ENCODE measurements around the gene SEBOX. TPM values are rescaled to one million over a fixed set of nuclear protein-coding genes. Genes with fewer than 3 reads are reported as not detected.

SEBOX gene
- polyA plus RNA-seq, 4 donors: not detected

DNA sequence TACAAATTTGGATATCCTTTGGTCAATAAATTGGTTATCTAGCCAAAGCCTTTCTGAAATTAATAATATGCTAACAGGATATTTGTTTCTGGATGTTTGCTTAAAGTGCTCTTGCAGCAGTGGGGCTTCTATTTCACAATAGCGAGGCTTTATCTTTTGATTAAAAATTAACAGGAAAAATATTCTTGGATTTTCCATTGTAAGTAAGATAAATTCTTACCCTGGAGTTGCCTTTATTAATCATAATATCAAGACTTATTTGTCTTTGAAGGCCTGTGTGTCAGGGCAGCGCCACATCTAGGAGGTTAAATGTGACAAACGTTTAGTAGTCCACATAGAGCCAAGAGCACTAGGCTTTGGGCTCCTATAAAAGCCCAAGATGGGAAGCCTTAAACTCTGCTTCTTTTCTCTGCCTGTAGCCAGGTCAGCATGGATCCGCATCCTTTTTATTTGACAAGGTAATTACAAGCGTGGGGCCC, 40.7 kb downstream of the SEBOX start:
- DNase-seq (ENCODE audit: low read depth in 4 of 4, low spot score in 3 of 4): no peak

GRCh38 chr17:28320215-28321061, 44.6 kb downstream of the SEBOX start:
- no peak for DNase-seq (ENCODE audit: low read depth in 4 of 4, low spot score in 3 of 4)

- DNase-seq (ENCODE audit: low read depth in 4 of 4, low spot score in 3 of 4): peak in 1 of 4 donors; percentile 28
These were observed 45.4 kb downstream of the SEBOX start for GRCh38 chr17:28319598-28319935.

GRCh38 chr17:28318759-28319597, 46.0 kb downstream of the SEBOX start, which contains the start of gene TMEM97:
Gene TMEM97 (plus strand): TSS chr17:28319200. CDS start chr17:28319240, 40 bp downstream.
- peak; percentile 86 to 91 (median 90) for DNase-seq (ENCODE audit: low read depth in 4 of 4, low spot score in 3 of 4)

GRCh38 chr17:28317966-28318758, 46.8 kb downstream of the SEBOX start:
- no peak for DNase-seq (ENCODE audit: low read depth in 4 of 4, low spot score in 3 of 4)

GRCh38 chr17:28317099-28317965, 47.7 kb downstream of the SEBOX start:
- no peak for DNase-seq (ENCODE audit: low read depth in 4 of 4, low spot score in 3 of 4)

DNA sequence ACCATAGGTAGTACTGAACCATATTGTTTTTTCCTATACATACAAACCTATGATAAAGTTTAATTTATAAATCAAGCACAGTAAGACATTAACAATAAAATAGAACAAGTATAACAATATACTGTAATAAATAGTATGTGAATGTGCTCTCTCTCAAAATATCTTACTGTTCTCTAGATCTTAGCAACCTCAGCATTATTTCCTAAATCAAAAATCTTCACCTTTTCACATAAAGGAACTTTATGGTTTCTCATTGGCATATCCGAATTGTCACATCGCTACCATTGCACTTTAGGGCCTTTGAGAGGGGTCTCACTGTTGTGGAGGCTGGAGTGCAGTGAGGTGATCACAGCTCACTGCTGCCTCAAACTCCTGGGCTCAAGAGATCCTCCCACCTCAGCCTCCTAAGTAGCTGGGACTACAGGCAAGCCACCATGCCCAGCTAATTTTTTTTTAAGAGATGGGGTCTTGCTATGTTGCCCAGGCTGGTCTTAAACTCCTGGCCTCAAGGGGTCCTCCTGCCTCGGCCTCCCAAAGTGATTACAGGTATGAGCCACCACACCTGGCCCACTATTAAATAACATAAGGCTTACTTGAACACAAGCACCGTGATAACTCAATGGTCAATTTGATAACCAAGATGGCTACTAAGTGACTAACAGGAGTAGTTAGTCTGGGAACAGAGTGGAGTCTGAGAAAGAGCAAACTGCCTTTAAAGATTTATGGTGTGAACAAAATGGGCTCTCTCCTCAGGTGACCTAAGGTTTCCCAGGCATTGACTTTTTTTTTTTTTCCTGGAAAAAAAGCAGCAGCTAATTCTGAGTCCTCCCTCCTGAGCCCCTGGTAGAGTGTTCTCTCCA, 48.9 kb downstream of the SEBOX start:
- no peak for DNase-seq (ENCODE audit: low read depth in 4 of 4, low spot score in 3 of 4)

- DNase-seq (ENCODE audit: low read depth in 4 of 4, low spot score in 3 of 4): no peak
These were observed 51.2 kb downstream of the SEBOX start for GRCh38 chr17:28313841-28314240.

Other genes starting within 250 kb of the SEBOX start
- 10 to 100 TPM; 54.0 to 63.6 (median 55.6) TPM for gene TMEM97, start 46.0 kb downstream of the SEBOX start, polyA plus RNA-seq (ENCODE audit: insufficient read length in 4 of 4)
- gene IFT20, start 29.7 kb downstream of the SEBOX start, polyA plus RNA-seq (ENCODE audit: insufficient read length in 4 of 4): 10 to 100 TPM; 52.1 to 61.6 (median 54.9) TPM
- gene TNFAIP1, start 29.4 kb downstream of the SEBOX start, polyA plus RNA-seq (ENCODE audit: insufficient read length in 4 of 4): 10 to 100 TPM; 43.8 to 47.4 (median 45.3) TPM
- 100 to 1,000 TPM in 2 of 4 donors, 10 to 100 TPM in 2; 99.1 to 105 (median 100) TPM for gene POLDIP2, start 7.7 kb downstream of the SEBOX start, polyA plus RNA-seq (ENCODE audit: insufficient read length in 4 of 4)
- 10 to 100 TPM in 3 of 4 donors, 1 to 10 TPM in 1; 9.4 to 21.3 (median 15.2) TPM for gene VTN, start 5.1 kb upstream of the SEBOX start, polyA plus RNA-seq (ENCODE audit: insufficient read length in 4 of 4)
- gene SARM1, start 6.5 kb upstream of the SEBOX start, polyA plus RNA-seq (ENCODE audit: insufficient read length in 4 of 4): 10 to 100 TPM; 11.3 to 14.0 (median 12.0) TPM
- gene SLC46A1, start 41.0 kb upstream of the SEBOX start, polyA plus RNA-seq (ENCODE audit: insufficient read length in 4 of 4): 10 to 100 TPM; 14.6 to 15.8 (median 15.1) TPM
- gene SLC13A2, start 108.4 kb upstream of the SEBOX start, polyA plus RNA-seq (ENCODE audit: insufficient read length in 4 of 4): 10 to 100 TPM in 3 of 4 donors, 1 to 10 TPM in 1; 7.1 to 24.5 (median 13.3) TPM
- gene FOXN1, start 141.1 kb upstream of the SEBOX start, polyA plus RNA-seq (ENCODE audit: insufficient read length in 4 of 4): under 1 TPM; 0.47 to 0.62 (median 0.61) TPM
- 10 to 100 TPM; 54.4 to 74.1 (median 59.7) TPM for gene UNC119, start 187.4 kb upstream of the SEBOX start, polyA plus RNA-seq (ENCODE audit: insufficient read length in 4 of 4)
- 100 to 1,000 TPM; 101 to 107 (median 105) TPM for gene PIGS, start 206.3 kb upstream of the SEBOX start, polyA plus RNA-seq (ENCODE audit: insufficient read length in 4 of 4)
- 10 to 100 TPM; 19.4 to 32.9 (median 24.5) TPM for gene ALDOC, start 211.7 kb upstream of the SEBOX start, polyA plus RNA-seq (ENCODE audit: insufficient read length in 4 of 4)
- gene SPAG5, start 233.8 kb upstream of the SEBOX start, polyA plus RNA-seq (ENCODE audit: insufficient read length in 4 of 4): 10 to 100 TPM; 43.5 to 46.9 (median 45.2) TPM
- gene RSKR, start 249.0 kb upstream of the SEBOX start, polyA plus RNA-seq (ENCODE audit: insufficient read length in 4 of 4): 10 to 100 TPM; 10.6 to 14.3 (median 11.3) TPM